Parathyroid adenoma (tissue), 2 donors: ENCODE data around the gene P2RX4.

Experiments used
- H2AFZ ChIP-seq: fragments of 300-600 bp; sonication (generic); one replicate; pipeline ENCODE4 v1.7.0; 2017; ENCODE audit warnings: antibody characterized with exemption, mild to moderate bottlenecking
- H3K27ac ChIP-seq: fragments of 300-600 bp; sonication (generic); one replicate; pipeline ENCODE4 v1.7.0; 2017
- H3K27me3 ChIP-seq: fragments of 300-600 bp; sonication (generic); one replicate; pipeline ENCODE4 v1.7.0; 2017; ENCODE audit warnings: low read length; ENCODE audit not compliant: control insufficient read depth, insufficient read depth
- H3K36me3 ChIP-seq: fragments of 300-600 bp; sonication (generic); one replicate; pipeline ENCODE4 v1.7.0; 2017; ENCODE audit warnings: low read length; ENCODE audit not compliant: control insufficient read depth, insufficient read depth
- H3K4me1 ChIP-seq: fragments of 300-600 bp; sonication (generic); one replicate; pipeline ENCODE4 v1.7.0; 2017; ENCODE audit warnings: control low read depth
- H3K4me2 ChIP-seq: fragments of 300-600 bp; sonication (generic); one replicate; pipeline ENCODE4 v1.7.0; 2017; ENCODE audit warnings: low read length
- H3K4me3 ChIP-seq: fragments of 300-600 bp; sonication (generic); one replicate; pipeline ENCODE4 v1.7.0; 2017; ENCODE audit warnings: low read depth, low read length
- H3K79me2 ChIP-seq: fragments of 300-600 bp; sonication (generic); one replicate; pipeline ENCODE4 v1.7.0; 2017; ENCODE audit warnings: control low read depth
- H3K9ac ChIP-seq: fragments of 300-600 bp; sonication (generic); one replicate; pipeline ENCODE4 v1.7.0; 2017; ENCODE audit warnings: mild to moderate bottlenecking
- H3K9me3 ChIP-seq: fragments of 300-600 bp; sonication (generic); one replicate; pipeline ENCODE4 v1.7.0; 2017; ENCODE audit warnings: low read length; ENCODE audit not compliant: control insufficient read depth
- TF ChIP-seq, protein P1 (sequence below): fragments of 300-600 bp; sonication (generic); IDR thresholded peaks from one replicate; pipeline ENCODE4 v1.7.0; 2017; ENCODE audit warnings: antibody characterized with exemption, mild to moderate bottlenecking
- donor health status: primary hyperparathyroidism.

The P2RX4 gene

DNA sequence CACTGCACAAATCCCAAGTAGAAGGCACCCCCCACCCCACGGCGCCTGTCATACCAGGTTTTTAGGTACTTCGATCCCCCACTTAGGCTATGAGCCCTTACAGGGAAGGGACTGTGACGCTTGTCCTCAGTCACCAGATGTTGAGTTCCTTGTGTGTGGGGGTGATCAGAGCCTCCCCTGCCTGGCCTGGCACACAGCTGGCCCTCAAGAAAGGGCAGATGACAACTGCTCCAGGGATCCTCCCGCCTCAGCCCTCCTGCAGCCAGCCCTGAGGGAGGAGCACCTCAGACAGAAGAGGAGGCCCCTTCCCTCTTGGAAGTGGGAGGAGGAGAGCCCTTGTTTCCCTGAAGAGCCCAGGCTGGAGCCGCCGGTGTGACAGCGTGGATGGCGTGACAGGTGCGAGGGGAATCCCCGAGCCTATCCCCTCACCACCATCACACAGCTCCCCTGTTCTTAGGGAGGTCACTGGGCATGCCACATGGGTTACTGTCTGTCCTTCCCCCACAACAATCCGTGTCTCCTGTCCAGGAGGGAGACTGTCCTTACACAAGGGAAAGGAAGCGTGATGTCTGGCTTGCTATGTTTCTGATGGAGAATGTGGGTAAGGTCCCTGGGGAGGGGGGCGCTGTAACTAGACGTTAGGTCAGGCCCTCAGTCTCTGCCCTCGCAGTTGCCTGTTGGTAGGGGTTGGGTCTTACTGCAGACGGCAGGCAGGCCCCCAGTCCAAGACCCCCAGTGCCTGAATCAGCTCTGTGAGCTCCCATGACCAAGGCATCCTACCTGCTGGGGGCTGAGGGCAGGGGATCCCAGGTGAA, 31.4 kb downstream of the P2RX4 start:
- Histone ChIP-seq H3K4me3 (no peak overlapping the region), H3K27ac (no peak overlapping the region), H3K79me2 (no peaks in the 10 kb centered on the region), H3K27me3 (no peaks in the 10 kb centered on the region), H3K36me3 (no peaks in the 10 kb centered on the region), H2AFZ (no peak overlapping the region), H3K4me1 (no peaks in the 10 kb centered on the region), H3K4me2 (no peak overlapping the region), H3K9me3 (no peaks in the 10 kb centered on the region), H3K9ac (no peak overlapping the region)
- TF ChIP-seq, protein P1, sequence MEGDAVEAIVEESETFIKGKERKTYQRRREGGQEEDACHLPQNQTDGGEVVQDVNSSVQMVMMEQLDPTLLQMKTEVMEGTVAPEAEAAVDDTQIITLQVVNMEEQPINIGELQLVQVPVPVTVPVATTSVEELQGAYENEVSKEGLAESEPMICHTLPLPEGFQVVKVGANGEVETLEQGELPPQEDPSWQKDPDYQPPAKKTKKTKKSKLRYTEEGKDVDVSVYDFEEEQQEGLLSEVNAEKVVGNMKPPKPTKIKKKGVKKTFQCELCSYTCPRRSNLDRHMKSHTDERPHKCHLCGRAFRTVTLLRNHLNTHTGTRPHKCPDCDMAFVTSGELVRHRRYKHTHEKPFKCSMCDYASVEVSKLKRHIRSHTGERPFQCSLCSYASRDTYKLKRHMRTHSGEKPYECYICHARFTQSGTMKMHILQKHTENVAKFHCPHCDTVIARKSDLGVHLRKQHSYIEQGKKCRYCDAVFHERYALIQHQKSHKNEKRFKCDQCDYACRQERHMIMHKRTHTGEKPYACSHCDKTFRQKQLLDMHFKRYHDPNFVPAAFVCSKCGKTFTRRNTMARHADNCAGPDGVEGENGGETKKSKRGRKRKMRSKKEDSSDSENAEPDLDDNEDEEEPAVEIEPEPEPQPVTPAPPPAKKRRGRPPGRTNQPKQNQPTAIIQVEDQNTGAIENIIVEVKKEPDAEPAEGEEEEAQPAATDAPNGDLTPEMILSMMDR = no peak

DNA sequence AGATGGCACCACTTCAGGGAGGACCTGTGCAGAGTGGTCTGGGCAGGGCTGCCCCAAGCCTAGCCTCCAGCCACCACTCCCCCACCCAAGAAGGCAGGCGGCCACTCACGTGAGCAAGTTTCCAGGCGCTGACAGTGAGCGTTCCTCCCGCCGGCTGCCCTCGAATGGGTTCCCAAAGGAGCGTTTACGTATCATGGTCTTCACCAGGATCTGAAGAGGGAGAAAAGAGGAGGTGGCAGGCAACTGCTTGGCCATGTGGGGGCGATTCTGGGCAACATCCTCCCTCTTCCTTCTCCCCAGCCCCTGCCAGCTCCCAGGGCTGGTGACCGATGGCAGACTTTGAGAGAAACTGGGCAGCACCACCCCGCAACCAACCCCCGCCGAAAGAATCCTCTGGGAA, 35.1 kb downstream of the P2RX4 start:
- Histone ChIP-seq H3K79me2 (no peaks in the 10 kb centered on the region), H3K4me3 (no peak overlapping the region), H3K9ac (no peak overlapping the region), H2AFZ (no peak overlapping the region), H3K4me2 (no peak overlapping the region), H3K9me3 (no peaks in the 10 kb centered on the region), H3K36me3 (no peaks in the 10 kb centered on the region), H3K27ac (no peak overlapping the region), H3K4me1 (no peaks in the 10 kb centered on the region), H3K27me3 (no peaks in the 10 kb centered on the region)
- TF ChIP-seq, protein P1 = no peak

DNA sequence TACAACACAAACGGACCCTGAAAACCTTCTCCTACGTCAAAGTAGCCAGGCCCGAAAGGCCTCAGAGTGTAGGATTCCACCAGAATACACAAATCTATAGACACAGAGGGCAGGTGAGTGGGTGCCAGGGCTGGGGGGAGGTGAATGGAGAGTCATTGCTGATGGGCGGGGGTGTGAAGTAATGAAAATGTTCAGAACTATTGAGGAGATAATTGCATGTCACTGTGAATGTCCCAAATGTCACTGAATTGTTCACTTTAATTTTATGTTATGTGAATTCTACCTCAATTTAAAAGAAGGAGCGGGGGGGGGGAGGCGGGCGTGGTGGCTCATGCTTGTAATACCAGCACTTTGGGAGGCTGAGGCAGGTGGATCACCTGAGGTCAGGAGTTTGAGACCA, 36.0 kb downstream of the P2RX4 start:
- TF ChIP-seq, protein P1 = no peak
- Histone ChIP-seq H3K9ac (no peak overlapping the region), H3K27ac (no peak overlapping the region), H3K9me3 (no peaks in the 10 kb centered on the region), H3K4me1 (no peaks in the 10 kb centered on the region), H3K36me3 (no peaks in the 10 kb centered on the region), H3K79me2 (no peaks in the 10 kb centered on the region), H3K27me3 (no peaks in the 10 kb centered on the region), H3K4me2 (no peak overlapping the region), H3K4me3 (no peak overlapping the region), H2AFZ (no peak overlapping the region)

DNA sequence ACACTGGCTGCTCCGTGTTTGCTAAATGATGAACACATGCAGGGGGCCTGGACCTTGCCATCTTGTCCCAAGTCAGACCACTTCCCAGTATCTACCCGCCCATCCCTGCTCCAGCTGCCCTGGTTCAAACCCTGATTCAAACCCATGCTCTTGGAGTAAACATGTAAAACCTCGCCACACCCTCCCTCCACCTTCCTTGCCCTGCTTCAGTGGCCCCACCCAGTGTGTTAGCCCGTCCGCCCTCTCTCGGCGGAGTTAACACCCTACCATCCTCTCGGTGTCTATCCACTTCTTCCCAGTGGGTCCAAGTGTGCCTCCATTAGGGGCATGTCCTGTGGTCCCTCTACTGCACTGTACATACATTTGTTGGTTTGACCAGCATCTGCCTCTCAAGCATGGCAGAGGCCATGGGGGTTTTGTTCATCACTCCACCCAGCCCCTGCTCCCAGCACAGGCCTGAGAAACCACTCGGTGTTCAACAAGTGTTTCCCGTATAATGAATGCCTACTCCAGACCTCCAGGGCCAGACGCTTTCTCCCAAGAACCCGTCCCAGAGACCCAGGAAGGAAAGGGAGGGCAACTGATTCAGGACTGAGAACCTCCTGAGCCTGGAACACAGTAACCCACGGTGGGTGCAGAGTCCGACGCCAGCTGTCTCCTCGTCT, 37.1 kb downstream of the P2RX4 start:
- H3K27me3 ChIP-seq = no peaks in the 10 kb centered on the region
- no peak overlapping the region for H3K4me3 ChIP-seq
- H3K36me3 ChIP-seq = no peaks in the 10 kb centered on the region
- H3K27ac ChIP-seq = no peak overlapping the region
- H3K9ac ChIP-seq = no peak overlapping the region
- H3K4me1 ChIP-seq = no peaks in the 10 kb centered on the region
- TF ChIP-seq, protein P1 = no peak
- H2AFZ ChIP-seq = no peak overlapping the region
- H3K9me3 ChIP-seq = no peaks in the 10 kb centered on the region
- no peaks in the 10 kb centered on the region for H3K79me2 ChIP-seq
- H3K4me2 ChIP-seq = no peak overlapping the region
